B cell (primary cell): ENCODE data around the gene BNIP3. TPM values are rescaled to one million over a fixed set of nuclear protein-coding genes. Genes with fewer than 3 reads are reported as not detected.
"Not testable (repeated sequence)": the region's sequence is repeated elsewhere in the genome, so short reads cannot be mapped to it uniquely, and the experiment has no call there.

Source experiments
- ATAC-seq: fragments of 200-7000 bp; cut with Tn5 transposase; one replicate; pipeline ENCODE4 v1.10.0; 2021; ENCODE audit warnings: low read depth, mild to moderate bottlenecking, moderate number of reproducible peaks, moderate library complexity
- CTCF ChIA-PET: fragments of 350-600 bp; sonication (Branson Sonifier 250); formaldehyde crosslinking; loops from one replicate; lab custom pipeline; 2021; ENCODE audit warnings: antibody characterized with exemption, inconsistent platforms; lab: Charles Lee
- POLR2A ChIA-PET: fragments of 350-600 bp; sonication (Branson Sonifier 250); formaldehyde crosslinking; loops from one replicate; lab custom pipeline; 2021; ENCODE audit warnings: antibody characterized with exemption; lab: Charles Lee
- DNase-seq: peaks from one replicate; pipeline ENCODE4 v3.0.0; 2013
- H2AFZ ChIP-seq: 2 replicates; pipeline ENCODE4 v1.6.1; 2012; ENCODE audit warnings: mild to moderate bottlenecking, low read depth, low read length; ENCODE audit not compliant: insufficient read depth, poor library complexity, severe bottlenecking
- H3K27ac ChIP-seq, 2 donors: 1 replicate in 1 of 2; 2 replicates in 1 of 2; pipeline ENCODE4 v1.5.1; 2012 to 2013; ENCODE audit warnings: low read length in 2 of 2, mild to moderate bottlenecking in 2 of 2, moderate library complexity in 1 of 2
- H3K27me3 ChIP-seq, 4 experiments: fragments of 200-600 bp in 1 of 4; sonication (generic) in 1 of 4; replicated peaks in 1 of 4; 1 replicate in 2 of 4; 2 replicates in 2 of 4; pipeline versions ENCODE4 v1.6.1 to v1.7.0; 2013 to 2016; ENCODE audit warnings: low read length in 3 of 4, mild to moderate bottlenecking in 2 of 4, mixed read lengths in 1 of 4, moderate library complexity in 1 of 4; ENCODE audit not compliant: insufficient read depth in 4 of 4, control insufficient read depth in 3 of 4; ENCODE audit errors: control extremely low read depth in 1 of 4
- H3K36me3 ChIP-seq, 2 experiments: replicated peaks in 1 of 2; 1 replicate in 1 of 2; 2 replicates in 1 of 2; pipeline versions ENCODE4 v1.6.1 to v1.7.1; 2013; ENCODE audit warnings: low read length in 1 of 2; ENCODE audit not compliant: insufficient read depth in 2 of 2, control insufficient read depth in 1 of 2; ENCODE audit errors: control extremely low read depth in 1 of 2, extremely low read depth in 1 of 2
- H3K4me1 ChIP-seq, 2 donors: fragments of 200-600 bp in 1 of 2; sonication (generic) in 1 of 2; 1 replicate in 1 of 2; 2 replicates in 1 of 2; pipeline versions ENCODE4 v1.5.1 to v1.6.1; 2013 to 2017; ENCODE audit warnings: low read length in 2 of 2; ENCODE audit not compliant: control insufficient read depth in 2 of 2, insufficient read depth in 2 of 2
- H3K4me2 ChIP-seq: replicated peaks from 2 replicates; pipeline ENCODE3; 2012; ENCODE audit warnings: mild to moderate bottlenecking, low read depth, low read length; ENCODE audit not compliant: poor library complexity, severe bottlenecking
- H3K4me3 ChIP-seq, 5 experiments: fragments of 200-600 bp in 1 of 5; sonication (generic) in 1 of 5; 1 replicate in 3 of 5; 2 replicates in 2 of 5; pipeline versions ENCODE4 v1.5.1 to v1.7.0; 2011 to 2016; ENCODE audit warnings: low read length in 4 of 5, mild to moderate bottlenecking in 4 of 5, low read depth in 2 of 5, control low read depth in 1 of 5, moderate library complexity in 1 of 5; ENCODE audit not compliant: insufficient read depth in 1 of 5; ENCODE audit errors: control extremely low read depth in 1 of 5, extremely low read depth in 1 of 5
- H3K79me2 ChIP-seq: fragments of 200-600 bp; sonication (generic); one replicate; pipeline ENCODE4 v1.6.0; 2016; ENCODE audit warnings: low read length; ENCODE audit not compliant: control insufficient read depth, insufficient read depth
- H3K9ac ChIP-seq: fragments of 200-600 bp; sonication (generic); 2 replicates; pipeline ENCODE4 v1.6.1; 2017; ENCODE audit warnings: mild to moderate bottlenecking, low read length, moderate library complexity
- H3K9me3 ChIP-seq, 3 donors: one replicate each; pipeline versions ENCODE4 v1.6.1 to v1.7.1; 2013; ENCODE audit warnings: low read length in 2 of 3; ENCODE audit not compliant: control insufficient read depth in 2 of 3, insufficient read depth in 1 of 3; ENCODE audit errors: control extremely low read depth in 1 of 3
- H4K20me1 ChIP-seq: 2 replicates; pipeline ENCODE4 v1.6.0; 2012; ENCODE audit warnings: mild to moderate bottlenecking, low read length; ENCODE audit not compliant: insufficient read depth, control insufficient read depth, poor library complexity, severe bottlenecking
- H3K27ac Mint-ChIP-seq: one replicate; pipeline ENCODE4 v1.8.0; 2021; ENCODE audit warnings: mixed read lengths
- H3K27me3 Mint-ChIP-seq: one replicate; pipeline ENCODE4 v1.8.0; 2021; ENCODE audit warnings: mixed read lengths
- H3K4me1 Mint-ChIP-seq: one replicate; pipeline ENCODE4 v1.8.0; 2021; ENCODE audit warnings: mixed read lengths
- H3K4me3 Mint-ChIP-seq: one replicate; pipeline ENCODE4 v1.8.0; 2021; ENCODE audit warnings: mixed read lengths
- H3K9me3 Mint-ChIP-seq: one replicate; pipeline ENCODE4 v1.8.0; 2022; ENCODE audit warnings: mixed read lengths; ENCODE audit not compliant: insufficient read depth
- EZH2 ChIP-seq: IDR thresholded peaks from 2 replicates; pipeline ENCODE4 v1.6.1; 2012; ENCODE audit warnings: borderline replicate concordance, low read depth, mild to moderate bottlenecking, moderate library complexity, low read length; ENCODE audit not compliant: insufficient read depth, poor library complexity, severe bottlenecking
- WGBS: methylation state at CpG from one replicate; pipeline ENCODE4 v1.1.5; 2013; ENCODE audit warnings: missing lambda C conversion rate; ENCODE audit not compliant: insufficient coverage; 5-methylcytosine and 5-hydroxymethylcytosine counted together
- intact Hi-C: fragments of 100-400 bp; cut with micrococcal nuclease; formaldehyde crosslinking; loops from one replicate; pipeline ENCODE4 v1.10.0; 2022
- polyA plus RNA-seq: library from polyadenylated mRNA; depleted of rRNA; stranded (reverse); fragments of >200 nt; gene quantifications from 2 replicates; pipeline ENCODE4 v1.2.3, GENCODE V29; 2012
- total RNA-seq, 2 donors: library from RNA; stranded (reverse); fragments of 120-200 nt in 1 of 2; gene quantifications; 1 replicate in 1 of 2; 2 replicates in 1 of 2; pipeline versions ENCODE4 v1.2.3 to v1.2.4, GENCODE V29; 2013 to 2022
- TF ChIP-seq, protein P1 (sequence below): fragments of 200-600 bp; IDR thresholded peaks from one replicate; pipeline ENCODE4 v1.8.0; 2022; ENCODE audit warnings: antibody characterized with exemption, mild to moderate bottlenecking

BNIP3 gene
- total and polyA plus RNA-seq, 2 donors (not counting 1 experiment from before 2014, with no cell fraction given): 7.1 to 10.9 TPM

DNA sequence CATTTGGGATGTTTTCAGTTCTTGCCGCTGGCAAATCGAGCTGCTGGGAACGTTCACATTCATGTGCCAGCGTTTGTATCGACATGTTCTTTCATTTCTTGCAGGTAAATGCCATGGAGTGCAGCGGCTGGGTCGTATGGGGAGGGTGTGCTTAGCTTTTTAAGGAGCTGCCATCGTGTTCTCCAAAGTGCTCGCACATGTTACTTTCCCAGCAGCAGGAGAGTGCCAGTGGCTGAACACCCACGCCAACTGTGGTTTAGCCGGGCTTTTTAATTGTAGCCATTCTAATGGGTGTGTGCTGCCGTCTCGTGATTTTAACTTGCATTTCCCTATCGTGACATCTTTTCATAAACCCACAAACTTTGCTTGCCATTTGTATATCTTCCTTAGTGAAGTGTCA is 11.6 kb upstream of the BNIP3 start:
- Mint-ChIP-seq H3K9me3 (no peaks in the 10 kb centered on the region), H3K4me1 (peaks cover 3% of the 10 kb centered on the region), H3K27me3 (peaks cover 3% of the 10 kb centered on the region), H3K27ac (no peak overlapping the region), H3K4me3 (no peak overlapping the region)
- ChIA-PET POLR2A (interaction anchor here (0.7 kb wide), 1 partner anchor 37 kb away, joined by 3 read pairs; no protein-coding TSS in a partner anchor), CTCF (no interaction called here)
- intact Hi-C loops: no loop called here
- Histone ChIP-seq H3K4me3 (no peak overlapping the region), H4K20me1 (no peaks in the 10 kb centered on the region), H3K9me3 (no peaks in the 10 kb centered on the region), H3K79me2 (no peaks in the 10 kb centered on the region), H3K36me3 (no peaks in the 10 kb centered on the region), H3K4me2 (no peak overlapping the region), H3K9ac (no peak overlapping the region), H3K27me3 (no peaks in the 10 kb centered on the region), H3K27ac (no peak overlapping the region), H3K4me1 (peaks cover 0 to 6% of the 10 kb centered on the region in 2 donors), H2AFZ (no peak overlapping the region)
- TF ChIP-seq, protein P1, sequence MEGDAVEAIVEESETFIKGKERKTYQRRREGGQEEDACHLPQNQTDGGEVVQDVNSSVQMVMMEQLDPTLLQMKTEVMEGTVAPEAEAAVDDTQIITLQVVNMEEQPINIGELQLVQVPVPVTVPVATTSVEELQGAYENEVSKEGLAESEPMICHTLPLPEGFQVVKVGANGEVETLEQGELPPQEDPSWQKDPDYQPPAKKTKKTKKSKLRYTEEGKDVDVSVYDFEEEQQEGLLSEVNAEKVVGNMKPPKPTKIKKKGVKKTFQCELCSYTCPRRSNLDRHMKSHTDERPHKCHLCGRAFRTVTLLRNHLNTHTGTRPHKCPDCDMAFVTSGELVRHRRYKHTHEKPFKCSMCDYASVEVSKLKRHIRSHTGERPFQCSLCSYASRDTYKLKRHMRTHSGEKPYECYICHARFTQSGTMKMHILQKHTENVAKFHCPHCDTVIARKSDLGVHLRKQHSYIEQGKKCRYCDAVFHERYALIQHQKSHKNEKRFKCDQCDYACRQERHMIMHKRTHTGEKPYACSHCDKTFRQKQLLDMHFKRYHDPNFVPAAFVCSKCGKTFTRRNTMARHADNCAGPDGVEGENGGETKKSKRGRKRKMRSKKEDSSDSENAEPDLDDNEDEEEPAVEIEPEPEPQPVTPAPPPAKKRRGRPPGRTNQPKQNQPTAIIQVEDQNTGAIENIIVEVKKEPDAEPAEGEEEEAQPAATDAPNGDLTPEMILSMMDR: no peak
- ATAC-seq: no peak
- 92% methylated on average over 11 of the region's 14 CpGs for WGBS
- no peak for DNase-seq

DNA sequence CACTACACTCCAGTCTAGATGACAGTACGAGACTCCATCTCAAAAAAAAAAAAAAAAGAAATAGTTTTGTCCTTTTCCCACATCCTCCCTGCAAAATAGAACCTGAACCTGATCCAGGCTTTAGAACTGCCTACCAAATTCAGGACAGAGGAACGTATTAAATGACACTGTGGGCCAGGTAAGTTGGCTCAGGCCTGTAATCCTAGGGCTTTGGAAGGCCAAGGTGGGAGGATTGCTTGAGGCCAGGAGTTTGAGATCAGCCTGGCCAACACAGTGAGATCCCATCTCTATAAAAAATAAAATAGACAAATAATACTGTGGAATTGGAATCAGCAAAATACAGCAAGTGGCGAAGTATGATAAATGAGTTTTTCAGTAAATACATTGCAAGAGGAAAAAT is 10.0 kb upstream of the BNIP3 start:
- Histone ChIP-seq H3K4me2 (no peak overlapping the region), H3K27me3 (no peaks in the 10 kb centered on the region), H2AFZ (no peak overlapping the region), H4K20me1 (no peaks in the 10 kb centered on the region), H3K36me3 (no peaks in the 10 kb centered on the region), H3K4me1 (peaks cover 0 to 6% of the 10 kb centered on the region in 2 donors), H3K9me3 (no peaks in the 10 kb centered on the region), H3K27ac (no peak overlapping the region), H3K4me3 (no peak overlapping the region), H3K9ac (no peak overlapping the region), H3K79me2 (no peaks in the 10 kb centered on the region)
- POLR2A ChIA-PET: no interaction called here
- DNase-seq (no peak), ATAC-seq (no peak)
- H3K4me1 Mint-ChIP-seq: peaks cover 3% of the 10 kb centered on the region
- CTCF ChIA-PET: no interaction called here
- TF ChIP-seq EZH2: no peak
- TF ChIP-seq, protein P1: no peak
- H3K27me3 Mint-ChIP-seq: peaks cover 3% of the 10 kb centered on the region
- H3K27ac Mint-ChIP-seq: no peak overlapping the region
- H3K4me3 Mint-ChIP-seq: no peak overlapping the region
- no peaks in the 10 kb centered on the region for H3K9me3 Mint-ChIP-seq
- WGBS: no CpG with 5 or more reads among the region's 3 CpGs
- intact Hi-C loops: no loop called here

DNA sequence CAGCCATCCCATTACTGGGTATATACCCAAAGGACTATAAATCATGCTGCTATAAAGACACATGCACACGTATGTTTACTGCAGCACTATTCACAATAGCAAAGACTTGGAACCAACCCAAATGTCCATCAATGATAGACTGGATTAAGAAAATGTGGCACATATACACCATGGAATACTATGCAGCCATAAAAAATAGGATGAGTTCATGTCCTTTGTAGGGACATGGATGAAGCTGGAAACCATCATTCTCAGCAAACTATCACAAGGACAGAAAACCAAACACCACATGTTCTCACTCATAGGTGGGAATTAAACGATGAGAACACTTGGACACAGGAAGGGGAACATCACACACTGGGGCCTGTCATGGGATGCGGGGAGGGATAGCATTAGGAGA is 6.1 kb upstream of the BNIP3 start:
- H3K79me2 ChIP-seq, H3K27me3 ChIP-seq, CTCF ChIA-PET, H3K9me3 Mint-ChIP-seq, intact Hi-C loops, H3K9ac ChIP-seq, H3K4me2 ChIP-seq, H3K36me3 ChIP-seq, H4K20me1 ChIP-seq, H3K4me1 Mint-ChIP-seq, H3K4me1 ChIP-seq, H3K9me3 ChIP-seq, H3K4me3 Mint-ChIP-seq, H3K4me3 ChIP-seq, H3K27me3 Mint-ChIP-seq, H2AFZ ChIP-seq, ATAC-seq, H3K27ac ChIP-seq, DNase-seq, POLR2A ChIA-PET, H3K27ac Mint-ChIP-seq: not testable (repeated sequence)
- WGBS: no CpG with 5 or more reads among the region's 3 CpGs
